Ishikawa (cell line): Measurements from ENCODE around the gene BMERB1.

Source experiments
- CEBPB ChIP-seq: IDR thresholded peaks from 2 replicates; pipeline ENCODE4 v1.6.1; 2012
- TEAD4 ChIP-seq: IDR thresholded peaks from 2 replicates; pipeline ENCODE4 v1.6.1; 2012

DNA sequence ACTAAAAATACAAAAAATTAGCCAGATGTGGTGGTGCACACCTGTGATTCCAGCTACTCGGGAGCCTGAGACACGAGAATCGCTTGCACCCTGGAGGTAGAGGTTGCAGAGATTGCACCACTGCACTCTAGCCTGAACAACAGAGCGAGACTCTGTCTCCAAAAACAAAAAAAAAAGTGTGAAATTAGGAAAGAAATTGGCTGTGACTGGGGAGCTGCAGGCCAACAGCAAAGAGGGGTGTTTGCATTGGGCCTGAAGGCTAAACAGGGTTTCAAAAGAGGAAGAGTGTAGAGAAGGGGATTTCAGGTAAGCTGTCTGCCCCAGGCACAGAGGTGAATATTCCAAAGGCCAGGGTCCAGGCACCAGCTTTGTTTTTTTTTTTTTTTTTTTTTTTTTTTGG is 9.4 kb downstream of the BMERB1 start:
- TF ChIP-seq TEAD4 (no peak), CEBPB (no peak)
